HEK293 (cell line): ENCODE results near the gene ANO6.

Experiments used
- CTCF ChIA-PET: fragments of 350-600 bp; formaldehyde crosslinking; extraction: SDS; loops from one replicate; lab custom pipeline; 2021; ENCODE audit warnings: antibody characterized with exemption; lab: Yijun Ruan, JAX
- POLR2A ChIA-PET: fragments of 300-600 bp; formaldehyde crosslinking; extraction: SDS; loops from one replicate; lab custom pipeline; 2020; ENCODE audit warnings: antibody characterized with exemption, inconsistent platforms; lab: Yijun Ruan, JAX
- H3K27ac ChIP-seq: fragments of 200-500 bp; sonication (Bioruptor generic); 2 replicates; pipeline ENCODE4 v1.5.1; 2014; ENCODE audit warnings: low read depth, low read length, control low read depth, inconsistent platforms; ENCODE audit errors: extremely low read depth
- H3K36me3 ChIP-seq, 2 experiments: fragments of 200-500 bp in 1 of 2; sonication (Bioruptor generic) in 1 of 2; 1 replicate in 1 of 2; 2 replicates in 1 of 2; pipeline ENCODE4 v1.5.1; 2014 to 2017; ENCODE audit warnings: inconsistent platforms in 2 of 2, low read length in 2 of 2; ENCODE audit not compliant: control insufficient read depth in 2 of 2, insufficient read depth in 1 of 2
- H3K4me1 ChIP-seq: fragments of 200-500 bp; sonication (Bioruptor generic); 2 replicates; pipeline ENCODE4 v1.5.1; 2014; ENCODE audit warnings: mild to moderate bottlenecking, low read length, inconsistent platforms; ENCODE audit not compliant: control insufficient read depth, insufficient read depth
- H3K4me3 ChIP-seq: 2 replicates; pipeline ENCODE4 v1.5.1; 2011; ENCODE audit warnings: low read depth, mild to moderate bottlenecking, control low read depth, low read length, moderate library complexity
- H3K9me3 ChIP-seq: fragments of 200-500 bp; sonication (Bioruptor generic); 2 replicates; pipeline ENCODE4 v1.5.1; 2014; ENCODE audit warnings: low read depth, low read length, inconsistent platforms; ENCODE audit not compliant: control insufficient read depth, insufficient read depth
- REPIN1 ChIP-seq: fragments of 450-650 bp; formaldehyde crosslinking; IDR thresholded peaks from 2 replicates; pipeline ENCODE4 v1.5.1; 2017; ENCODE audit warnings: missing biosample characterization, missing genetic modification characterization, low read depth
- SCRT2 ChIP-seq: fragments of 450-650 bp; formaldehyde crosslinking; IDR thresholded peaks from 2 replicates; pipeline ENCODE4 v1.5.1; 2016; ENCODE audit warnings: missing biosample characterization, missing genetic modification characterization
- WT1 ChIP-seq: fragments of 450-650 bp; formaldehyde crosslinking; IDR thresholded peaks from 2 replicates; pipeline ENCODE4 v1.5.1; 2016; ENCODE audit warnings: missing biosample characterization, missing genetic modification characterization
- ZBTB17 ChIP-seq: fragments of 450-650 bp; formaldehyde crosslinking; IDR thresholded peaks from 2 replicates; pipeline ENCODE4 v1.5.1; 2016; ENCODE audit warnings: missing biosample characterization, missing genetic modification characterization
- ZNF221 ChIP-seq: fragments of 450-650 bp; formaldehyde crosslinking; IDR thresholded peaks from 2 replicates; pipeline ENCODE4 v1.5.1; 2017; ENCODE audit warnings: missing biosample characterization, missing genetic modification characterization, borderline replicate concordance
- ZNF548 ChIP-seq: fragments of 450-650 bp; formaldehyde crosslinking; IDR thresholded peaks from 2 replicates; pipeline ENCODE4 v1.5.1; 2016; ENCODE audit warnings: missing biosample characterization, missing genetic modification characterization
- ZNF768 ChIP-seq: fragments of 450-650 bp; formaldehyde crosslinking; IDR thresholded peaks from 2 replicates; pipeline ENCODE4 v1.5.1; 2018; ENCODE audit warnings: missing biosample characterization, mild to moderate bottlenecking, missing genetic modification characterization
- TF ChIP-seq, protein P1 (sequence below): fragments of 450-650 bp; formaldehyde crosslinking; IDR thresholded peaks from 2 replicates; pipeline ENCODE4 v1.5.1; 2016; ENCODE audit warnings: missing biosample characterization, missing genetic modification characterization
- TF ChIP-seq, protein P2 (sequence below): fragments of 450-650 bp; formaldehyde crosslinking; IDR thresholded peaks from 2 replicates; pipeline ENCODE4 v1.5.1; 2017; ENCODE audit warnings: missing biosample characterization, missing genetic modification characterization
- TF ChIP-seq, protein P3 (sequence below): fragments of 450-650 bp; formaldehyde crosslinking; IDR thresholded peaks from 2 replicates; pipeline ENCODE4 v1.5.1; 2016; ENCODE audit warnings: missing biosample characterization, missing genetic modification characterization, low read depth
- TF ChIP-seq, protein P4 (sequence below): fragments of 450-650 bp; formaldehyde crosslinking; IDR thresholded peaks from 2 replicates; pipeline ENCODE4 v1.5.1; 2016; ENCODE audit warnings: missing biosample characterization, missing genetic modification characterization, borderline replicate concordance

ANO6 gene

DNA sequence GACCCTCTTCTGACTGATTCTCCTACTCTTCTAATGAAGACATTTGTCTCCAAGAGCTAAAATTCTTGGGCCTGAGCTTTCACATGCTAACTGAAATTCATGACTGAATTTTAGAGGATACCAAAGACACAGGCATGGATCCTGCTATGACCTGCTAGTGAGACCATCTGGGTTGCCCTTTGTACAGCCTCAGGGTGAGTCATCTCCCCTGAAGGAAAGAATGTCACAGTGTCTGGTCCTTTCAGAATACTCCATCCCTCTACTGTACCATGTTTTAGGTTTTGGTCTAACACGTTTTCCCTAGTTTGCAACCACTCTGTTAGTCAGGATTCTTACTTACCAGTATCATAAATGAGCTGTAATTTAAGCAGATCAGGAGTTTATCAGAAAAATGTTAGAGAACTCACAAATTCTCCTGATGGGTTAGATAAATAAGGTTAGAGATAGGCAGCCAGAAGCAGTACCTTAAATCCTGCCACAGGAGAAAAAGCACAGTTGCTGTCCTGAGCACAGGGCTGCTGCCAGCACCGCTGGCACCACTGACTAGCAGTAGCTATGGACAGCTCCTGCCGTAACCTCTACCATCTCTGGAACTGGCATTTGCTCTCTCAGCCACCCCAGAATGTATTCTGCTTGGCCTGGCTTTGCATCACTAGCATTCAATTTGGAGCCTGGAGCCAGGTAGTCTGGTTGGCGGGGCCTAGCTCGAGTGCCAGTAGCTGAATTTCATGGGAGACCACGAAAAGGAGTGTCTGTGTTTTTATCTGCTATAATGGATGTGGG, 127.6 kb downstream of the ANO6 start:
- no peak overlapping the region for H3K4me3 ChIP-seq
- peaks cover 0 to 9% of the 10 kb centered on the region in 2 experiments; a peak in 1 of 3 replicates for H3K36me3 ChIP-seq
- TF ChIP-seq ZNF768 (tag by site-specific recombination) = no peak
- TF ChIP-seq ZNF548 (tag by site-specific recombination) = no peak
- TF ChIP-seq WT1 (tag by site-specific recombination) = no peak
- TF ChIP-seq, protein P1, sequence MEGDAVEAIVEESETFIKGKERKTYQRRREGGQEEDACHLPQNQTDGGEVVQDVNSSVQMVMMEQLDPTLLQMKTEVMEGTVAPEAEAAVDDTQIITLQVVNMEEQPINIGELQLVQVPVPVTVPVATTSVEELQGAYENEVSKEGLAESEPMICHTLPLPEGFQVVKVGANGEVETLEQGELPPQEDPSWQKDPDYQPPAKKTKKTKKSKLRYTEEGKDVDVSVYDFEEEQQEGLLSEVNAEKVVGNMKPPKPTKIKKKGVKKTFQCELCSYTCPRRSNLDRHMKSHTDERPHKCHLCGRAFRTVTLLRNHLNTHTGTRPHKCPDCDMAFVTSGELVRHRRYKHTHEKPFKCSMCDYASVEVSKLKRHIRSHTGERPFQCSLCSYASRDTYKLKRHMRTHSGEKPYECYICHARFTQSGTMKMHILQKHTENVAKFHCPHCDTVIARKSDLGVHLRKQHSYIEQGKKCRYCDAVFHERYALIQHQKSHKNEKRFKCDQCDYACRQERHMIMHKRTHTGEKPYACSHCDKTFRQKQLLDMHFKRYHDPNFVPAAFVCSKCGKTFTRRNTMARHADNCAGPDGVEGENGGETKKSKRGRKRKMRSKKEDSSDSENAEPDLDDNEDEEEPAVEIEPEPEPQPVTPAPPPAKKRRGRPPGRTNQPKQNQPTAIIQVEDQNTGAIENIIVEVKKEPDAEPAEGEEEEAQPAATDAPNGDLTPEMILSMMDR (tag by site-specific recombination) = no peak
- TF ChIP-seq ZNF221 = no peak
- TF ChIP-seq, protein P2, sequence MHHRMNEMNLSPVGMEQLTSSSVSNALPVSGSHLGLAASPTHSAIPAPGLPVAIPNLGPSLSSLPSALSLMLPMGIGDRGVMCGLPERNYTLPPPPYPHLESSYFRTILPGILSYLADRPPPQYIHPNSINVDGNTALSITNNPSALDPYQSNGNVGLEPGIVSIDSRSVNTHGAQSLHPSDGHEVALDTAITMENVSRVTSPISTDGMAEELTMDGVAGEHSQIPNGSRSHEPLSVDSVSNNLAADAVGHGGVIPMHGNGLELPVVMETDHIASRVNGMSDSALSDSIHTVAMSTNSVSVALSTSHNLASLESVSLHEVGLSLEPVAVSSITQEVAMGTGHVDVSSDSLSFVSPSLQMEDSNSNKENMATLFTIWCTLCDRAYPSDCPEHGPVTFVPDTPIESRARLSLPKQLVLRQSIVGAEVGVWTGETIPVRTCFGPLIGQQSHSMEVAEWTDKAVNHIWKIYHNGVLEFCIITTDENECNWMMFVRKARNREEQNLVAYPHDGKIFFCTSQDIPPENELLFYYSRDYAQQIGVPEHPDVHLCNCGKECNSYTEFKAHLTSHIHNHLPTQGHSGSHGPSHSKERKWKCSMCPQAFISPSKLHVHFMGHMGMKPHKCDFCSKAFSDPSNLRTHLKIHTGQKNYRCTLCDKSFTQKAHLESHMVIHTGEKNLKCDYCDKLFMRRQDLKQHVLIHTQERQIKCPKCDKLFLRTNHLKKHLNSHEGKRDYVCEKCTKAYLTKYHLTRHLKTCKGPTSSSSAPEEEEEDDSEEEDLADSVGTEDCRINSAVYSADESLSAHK (tag by site-specific recombination) = no peak
- TF ChIP-seq, protein P3, sequence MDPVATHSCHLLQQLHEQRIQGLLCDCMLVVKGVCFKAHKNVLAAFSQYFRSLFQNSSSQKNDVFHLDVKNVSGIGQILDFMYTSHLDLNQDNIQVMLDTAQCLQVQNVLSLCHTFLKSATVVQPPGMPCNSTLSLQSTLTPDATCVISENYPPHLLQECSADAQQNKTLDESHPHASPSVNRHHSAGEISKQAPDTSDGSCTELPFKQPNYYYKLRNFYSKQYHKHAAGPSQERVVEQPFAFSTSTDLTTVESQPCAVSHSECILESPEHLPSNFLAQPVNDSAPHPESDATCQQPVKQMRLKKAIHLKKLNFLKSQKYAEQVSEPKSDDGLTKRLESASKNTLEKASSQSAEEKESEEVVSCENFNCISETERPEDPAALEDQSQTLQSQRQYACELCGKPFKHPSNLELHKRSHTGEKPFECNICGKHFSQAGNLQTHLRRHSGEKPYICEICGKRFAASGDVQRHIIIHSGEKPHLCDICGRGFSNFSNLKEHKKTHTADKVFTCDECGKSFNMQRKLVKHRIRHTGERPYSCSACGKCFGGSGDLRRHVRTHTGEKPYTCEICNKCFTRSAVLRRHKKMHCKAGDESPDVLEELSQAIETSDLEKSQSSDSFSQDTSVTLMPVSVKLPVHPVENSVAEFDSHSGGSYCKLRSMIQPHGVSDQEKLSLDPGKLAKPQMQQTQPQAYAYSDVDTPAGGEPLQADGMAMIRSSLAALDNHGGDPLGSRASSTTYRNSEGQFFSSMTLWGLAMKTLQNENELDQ (tag by site-specific recombination) = no peak
- TF ChIP-seq ZBTB17 (tag by site-specific recombination) = no peak
- TF ChIP-seq REPIN1 (tag by site-specific recombination) = no peak
- TF ChIP-seq, protein P4, sequence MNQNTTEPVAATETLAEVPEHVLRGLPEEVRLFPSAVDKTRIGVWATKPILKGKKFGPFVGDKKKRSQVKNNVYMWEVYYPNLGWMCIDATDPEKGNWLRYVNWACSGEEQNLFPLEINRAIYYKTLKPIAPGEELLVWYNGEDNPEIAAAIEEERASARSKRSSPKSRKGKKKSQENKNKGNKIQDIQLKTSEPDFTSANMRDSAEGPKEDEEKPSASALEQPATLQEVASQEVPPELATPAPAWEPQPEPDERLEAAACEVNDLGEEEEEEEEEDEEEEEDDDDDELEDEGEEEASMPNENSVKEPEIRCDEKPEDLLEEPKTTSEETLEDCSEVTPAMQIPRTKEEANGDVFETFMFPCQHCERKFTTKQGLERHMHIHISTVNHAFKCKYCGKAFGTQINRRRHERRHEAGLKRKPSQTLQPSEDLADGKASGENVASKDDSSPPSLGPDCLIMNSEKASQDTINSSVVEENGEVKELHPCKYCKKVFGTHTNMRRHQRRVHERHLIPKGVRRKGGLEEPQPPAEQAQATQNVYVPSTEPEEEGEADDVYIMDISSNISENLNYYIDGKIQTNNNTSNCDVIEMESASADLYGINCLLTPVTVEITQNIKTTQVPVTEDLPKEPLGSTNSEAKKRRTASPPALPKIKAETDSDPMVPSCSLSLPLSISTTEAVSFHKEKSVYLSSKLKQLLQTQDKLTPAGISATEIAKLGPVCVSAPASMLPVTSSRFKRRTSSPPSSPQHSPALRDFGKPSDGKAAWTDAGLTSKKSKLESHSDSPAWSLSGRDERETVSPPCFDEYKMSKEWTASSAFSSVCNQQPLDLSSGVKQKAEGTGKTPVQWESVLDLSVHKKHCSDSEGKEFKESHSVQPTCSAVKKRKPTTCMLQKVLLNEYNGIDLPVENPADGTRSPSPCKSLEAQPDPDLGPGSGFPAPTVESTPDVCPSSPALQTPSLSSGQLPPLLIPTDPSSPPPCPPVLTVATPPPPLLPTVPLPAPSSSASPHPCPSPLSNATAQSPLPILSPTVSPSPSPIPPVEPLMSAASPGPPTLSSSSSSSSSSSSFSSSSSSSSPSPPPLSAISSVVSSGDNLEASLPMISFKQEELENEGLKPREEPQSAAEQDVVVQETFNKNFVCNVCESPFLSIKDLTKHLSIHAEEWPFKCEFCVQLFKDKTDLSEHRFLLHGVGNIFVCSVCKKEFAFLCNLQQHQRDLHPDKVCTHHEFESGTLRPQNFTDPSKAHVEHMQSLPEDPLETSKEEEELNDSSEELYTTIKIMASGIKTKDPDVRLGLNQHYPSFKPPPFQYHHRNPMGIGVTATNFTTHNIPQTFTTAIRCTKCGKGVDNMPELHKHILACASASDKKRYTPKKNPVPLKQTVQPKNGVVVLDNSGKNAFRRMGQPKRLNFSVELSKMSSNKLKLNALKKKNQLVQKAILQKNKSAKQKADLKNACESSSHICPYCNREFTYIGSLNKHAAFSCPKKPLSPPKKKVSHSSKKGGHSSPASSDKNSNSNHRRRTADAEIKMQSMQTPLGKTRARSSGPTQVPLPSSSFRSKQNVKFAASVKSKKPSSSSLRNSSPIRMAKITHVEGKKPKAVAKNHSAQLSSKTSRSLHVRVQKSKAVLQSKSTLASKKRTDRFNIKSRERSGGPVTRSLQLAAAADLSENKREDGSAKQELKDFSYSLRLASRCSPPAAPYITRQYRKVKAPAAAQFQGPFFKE (tag by site-specific recombination) = no peak
- no peak for TF ChIP-seq SCRT2 (tag by site-specific recombination)
- POLR2A ChIA-PET = no interaction called here
- H3K4me1 ChIP-seq = peaks cover 10% of the 10 kb centered on the region
- H3K9me3 ChIP-seq = no peaks in the 10 kb centered on the region
- CTCF ChIA-PET = interaction anchor here (0.6 to 1.4 kb wide), 4 partner anchors 45 to 165 kb away, joined by 3 read pairs; no protein-coding TSS in a partner anchor
- no peak overlapping the region for H3K27ac ChIP-seq
